Measurements from ENCODE around the gene CHCHD6. TPM values are rescaled to one million over a fixed set of nuclear protein-coding genes. Genes with fewer than 3 reads are reported as not detected.

The CHCHD6 gene
- total and polyA plus RNA-seq, 4 donors, result 2.0 to 5.1 (median 3.9) TPM

GRCh38 chr3:126962756-126963155, 258.7 kb downstream of the CHCHD6 start:
- 97% methylated on average over 8 of the region's 8 CpGs for WGBS
- Histone ChIP-seq H3K4me3 (ENCODE audit: low read depth in 1 of 3, low read length in 3 of 3) (no peak overlapping the region), H3K4me1 (ENCODE audit: control insufficient read depth in 4 of 4, insufficient read depth in 4 of 4, low read length in 3 of 4) (peaks cover 0 to 4% (median 0%) of the 10 kb centered on the region in 4 donors), H3K9me3 (ENCODE audit: control insufficient read depth in 4 of 4, low read length in 3 of 4) (no peaks in the 10 kb centered on the region), H3K36me3 (ENCODE audit: control insufficient read depth in 4 of 4, insufficient read depth in 3 of 4, low read depth in 1 of 4, low read length in 3 of 4) (no peaks in the 10 kb centered on the region), H3K27ac (ENCODE audit: low read depth in 1 of 2, low read length in 2 of 2) (no peak overlapping the region), H3K27me3 (ENCODE audit: control insufficient read depth in 4 of 4, insufficient read depth in 4 of 4, low read length in 3 of 4) (no peaks in the 10 kb centered on the region), H3K9ac (ENCODE audit: low read depth in 1 of 2, low read length in 2 of 2) (no peak overlapping the region)
- TF ChIP-seq JUND (IDR thresholded peaks at IDR 0.05), result no peak
- TF ChIP-seq FOXA1 (IDR thresholded peaks at IDR 0.05), result no peak
- no peak for TF ChIP-seq GABPA (IDR thresholded peaks at IDR 0.05 in 1 of 2, conservative IDR thresholded peaks at IDR 0.05 in 1 of 2)
- no peak for TF ChIP-seq FOXA2 (IDR thresholded peaks at IDR 0.05)
- DNase-seq (ENCODE audit: low spot score), result no peak

GRCh38 chr3:126963261-126964190, 259.5 kb downstream of the CHCHD6 start:
- 83% methylated on average over 7 of the region's 7 CpGs for WGBS
- Histone ChIP-seq H3K4me1 (ENCODE audit: control insufficient read depth in 4 of 4, insufficient read depth in 4 of 4, low read length in 3 of 4) (peaks cover 0 to 4% (median 0%) of the 10 kb centered on the region in 4 donors), H3K27ac (ENCODE audit: low read depth in 1 of 2, low read length in 2 of 2) (no peak overlapping the region), H3K36me3 (ENCODE audit: control insufficient read depth in 4 of 4, insufficient read depth in 3 of 4, low read depth in 1 of 4, low read length in 3 of 4) (no peaks in the 10 kb centered on the region), H3K27me3 (ENCODE audit: control insufficient read depth in 4 of 4, insufficient read depth in 4 of 4, low read length in 3 of 4) (no peaks in the 10 kb centered on the region), H3K4me3 (ENCODE audit: low read depth in 1 of 3, low read length in 3 of 3) (no peak overlapping the region), H3K9ac (ENCODE audit: low read depth in 1 of 2, low read length in 2 of 2) (no peak overlapping the region), H3K9me3 (ENCODE audit: control insufficient read depth in 4 of 4, low read length in 3 of 4) (no peaks in the 10 kb centered on the region)
- DNase-seq (ENCODE audit: low spot score), result no peak
- no peak for TF ChIP-seq EGR1 (IDR thresholded peaks at IDR 0.05; ENCODE audit: low read depth in 2 of 2)
- peak; percentile 12 to 38 for TF ChIP-seq HNF4A (conservative IDR thresholded peaks at IDR 0.05)

- H3K9ac ChIP-seq (ENCODE audit: low read depth in 1 of 2, low read length in 2 of 2), result no peak overlapping the region
- 97% methylated on average over 7 of the region's 7 CpGs for WGBS
- no peak for DNase-seq (ENCODE audit: low spot score)
Measured at GRCh38 chr3:126964261-126964660, 260.2 kb downstream of the CHCHD6 start.

More at GRCh38 chr3:126964261-126964660, 260.2 kb downstream of the CHCHD6 start:
- H3K9me3 ChIP-seq (ENCODE audit: control insufficient read depth in 4 of 4, low read length in 3 of 4), result no peaks in the 10 kb centered on the region
- H3K36me3 ChIP-seq (ENCODE audit: control insufficient read depth in 4 of 4, insufficient read depth in 3 of 4, low read depth in 1 of 4, low read length in 3 of 4), result no peaks in the 10 kb centered on the region
- no peaks in the 10 kb centered on the region for H3K27me3 ChIP-seq (ENCODE audit: control insufficient read depth in 4 of 4, insufficient read depth in 4 of 4, low read length in 3 of 4)
- no peak for TF ChIP-seq TAF1 (conservative IDR thresholded peaks at IDR 0.05)
- TF ChIP-seq NR2F2 (IDR thresholded peaks at IDR 0.05), result no peak
- no peak for TF ChIP-seq REST (IDR thresholded peaks at IDR 0.05)
- TF ChIP-seq HNF4G (IDR thresholded peaks at IDR 0.05), result no peak
- TF ChIP-seq RXRA (IDR thresholded peaks at IDR 0.05), result no peak
- no peak for TF ChIP-seq HNF4A (conservative IDR thresholded peaks at IDR 0.05)
- TF ChIP-seq CTCF (IDR thresholded peaks at IDR 0.05; ENCODE audit: low read depth, low read length, missing input control), result no peak
- TF ChIP-seq FOXA2 (IDR thresholded peaks at IDR 0.05), result no peak
- TF ChIP-seq YY1 (IDR thresholded peaks at IDR 0.05), result no peak
- H3K4me3 ChIP-seq (ENCODE audit: low read depth in 1 of 3, low read length in 3 of 3), result no peak overlapping the region
- H3K27ac ChIP-seq (ENCODE audit: low read depth in 1 of 2, low read length in 2 of 2), result no peak overlapping the region
- peaks cover 0 to 4% (median 0%) of the 10 kb centered on the region in 4 donors for H3K4me1 ChIP-seq (ENCODE audit: control insufficient read depth in 4 of 4, insufficient read depth in 4 of 4, low read length in 3 of 4)

Measured in liver (tissue), 9 donors.